HG02938 (cell line): Measurements from ENCODE around the gene PDE4D.
A peak's percentile ranks its signal among the peaks of the same experiment; 100 is the strongest.

Experiments used
- ATAC-seq: cut with Tn5 transposase; IDR thresholded peaks from one replicate; pipeline ENCODE4 v1.9.1; 2021; ENCODE audit warnings: mild to moderate bottlenecking, moderate library complexity; ENCODE audit not compliant: unreplicated experiment

The PDE4D gene

DNA sequence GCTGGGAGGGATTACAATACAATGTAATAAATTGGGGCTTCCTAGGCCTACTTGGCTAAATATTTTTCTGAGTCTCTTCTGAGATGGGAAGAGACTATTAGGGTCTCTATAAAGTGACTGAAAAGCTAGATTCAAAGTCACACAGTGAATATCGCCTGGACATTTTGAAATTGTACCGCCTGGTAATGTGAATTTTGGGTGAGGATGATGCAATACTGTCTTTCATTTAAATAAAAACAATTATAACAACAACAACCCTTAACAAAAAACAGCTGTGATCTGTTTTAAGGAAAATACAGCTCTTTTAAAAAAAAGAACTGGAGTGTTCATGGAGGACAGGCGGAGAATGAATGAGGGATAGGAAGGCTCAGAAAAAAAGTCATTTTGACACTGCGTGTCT lies 695.6 kb downstream of the PDE4D start:
- ATAC-seq, result no peak

DNA sequence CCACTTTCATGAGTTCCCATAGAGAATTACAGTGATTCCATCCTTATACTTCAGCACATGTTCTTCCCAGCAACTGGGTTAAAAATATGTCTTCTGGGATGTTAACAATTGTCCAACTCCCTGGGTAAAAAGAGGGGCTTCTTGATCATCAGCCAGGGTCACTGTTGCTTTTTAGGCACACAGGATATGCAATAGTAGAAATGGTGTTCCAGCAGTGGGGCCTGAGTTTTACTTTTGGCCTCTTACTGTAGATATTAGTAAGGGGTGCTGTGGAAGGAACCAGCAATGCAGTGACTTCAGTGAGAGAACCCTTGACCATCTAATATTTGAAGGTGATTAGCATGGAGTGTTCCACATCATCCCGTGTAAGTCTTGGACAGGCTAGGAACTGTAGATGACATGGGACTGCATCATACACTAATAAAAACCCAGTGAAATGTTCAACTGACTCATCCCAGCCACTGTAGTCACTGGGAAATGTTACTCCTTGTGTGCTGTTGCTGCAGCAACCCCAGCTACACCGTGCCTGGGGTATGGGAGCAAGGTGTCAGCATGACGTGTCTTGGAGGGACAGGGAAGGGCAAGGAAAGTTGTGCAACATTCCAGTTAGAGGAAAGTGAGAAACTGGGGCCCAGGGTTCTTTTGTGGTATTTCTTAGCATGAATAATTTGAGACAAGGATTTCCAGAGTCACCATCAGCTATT lies 699.8 kb downstream of the PDE4D start:
- ATAC-seq, result no peak

DNA sequence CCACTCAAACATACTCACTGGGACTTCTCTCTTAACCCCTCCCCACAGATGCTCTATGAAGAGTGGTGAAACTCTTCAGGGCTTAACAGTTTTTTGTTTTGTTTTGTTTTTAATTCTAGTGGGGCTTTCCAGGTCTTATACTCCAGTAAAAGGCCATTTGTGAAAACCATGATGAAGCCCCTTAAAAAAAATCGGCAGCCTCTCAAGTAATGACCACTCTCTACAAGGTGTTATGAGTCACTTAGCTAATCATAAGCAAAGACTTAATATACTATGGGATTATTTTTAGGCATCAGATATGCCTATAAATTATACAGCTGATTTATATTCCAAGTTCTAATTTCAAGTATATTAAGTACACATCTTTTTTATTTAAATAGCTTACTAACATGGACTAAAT lies 702.8 kb downstream of the PDE4D start:
- ATAC-seq, result no peak

DNA sequence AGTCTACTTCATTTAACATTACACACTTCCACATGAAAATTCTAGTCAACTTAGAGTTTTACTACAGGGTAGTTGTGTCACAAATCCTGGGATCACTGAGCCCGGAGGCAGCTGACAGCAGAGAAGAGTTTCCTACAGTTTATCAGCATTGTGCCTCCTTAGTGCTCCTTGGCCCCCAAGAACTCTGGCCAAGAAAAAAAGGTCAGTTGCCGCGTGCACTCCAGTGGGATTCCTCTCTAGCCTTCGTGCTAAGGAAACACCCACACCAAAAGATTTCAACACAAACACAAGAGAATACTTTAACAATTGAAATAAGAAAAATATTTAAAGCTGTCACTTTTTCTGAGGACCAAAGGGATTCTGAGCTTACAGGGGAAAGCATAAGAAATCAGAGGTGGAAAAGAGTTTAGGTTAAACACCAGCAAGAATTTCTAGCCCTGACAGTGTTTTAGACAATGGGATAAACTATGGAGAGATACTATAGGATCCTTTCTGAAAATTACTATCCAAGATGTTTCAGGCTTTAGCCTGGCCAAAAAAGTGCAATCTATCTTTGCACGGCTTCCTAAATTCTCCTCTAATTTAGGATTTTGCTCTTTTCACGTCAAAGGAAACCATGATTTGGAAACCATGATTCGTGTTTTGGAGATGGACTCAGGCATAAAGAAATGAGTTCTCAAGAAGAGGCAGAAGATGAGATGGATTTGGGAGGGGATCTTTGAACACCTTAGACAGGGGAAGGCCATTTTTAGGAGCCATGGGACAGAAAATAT lies 703.9 kb downstream of the PDE4D start:
- no peak for ATAC-seq

DNA sequence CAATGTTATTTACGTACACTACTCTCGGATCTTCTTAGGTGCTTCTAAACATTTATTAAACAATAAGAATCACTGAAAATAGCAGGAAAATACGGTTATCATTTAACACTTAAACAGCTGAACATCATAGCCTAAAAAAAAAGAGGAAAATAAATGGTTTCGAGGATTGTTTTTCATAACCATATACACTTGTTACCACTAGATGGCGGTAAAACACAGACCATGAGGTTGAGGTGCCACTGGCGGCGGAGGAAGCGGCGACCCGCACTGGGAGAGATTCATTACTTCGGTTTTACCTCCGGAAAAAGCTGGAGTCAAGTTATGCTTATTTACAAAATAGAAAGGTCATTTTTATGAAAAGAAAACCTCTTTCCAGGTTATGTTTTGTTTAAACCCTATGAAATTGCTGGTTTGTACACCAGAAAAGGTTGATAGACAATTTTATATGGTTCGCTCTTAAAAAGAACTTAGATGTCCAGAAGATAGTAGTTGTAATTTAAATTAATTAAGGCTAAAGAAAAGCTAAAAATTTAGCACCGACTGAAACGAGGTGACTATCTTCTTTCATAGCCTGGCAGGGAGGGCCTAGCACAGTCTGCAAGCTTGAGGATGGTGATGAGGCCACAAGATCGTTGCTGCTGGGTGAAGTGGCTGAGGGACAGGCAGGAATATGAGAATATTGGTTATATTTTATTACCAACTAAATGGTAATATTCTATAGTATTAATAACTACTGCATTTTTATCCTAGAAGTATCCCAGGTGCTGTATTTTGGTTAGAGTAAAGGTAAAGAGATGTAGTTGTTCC lies 704.9 kb downstream of the PDE4D start:
- ATAC-seq, result peak; percentile 59

DNA sequence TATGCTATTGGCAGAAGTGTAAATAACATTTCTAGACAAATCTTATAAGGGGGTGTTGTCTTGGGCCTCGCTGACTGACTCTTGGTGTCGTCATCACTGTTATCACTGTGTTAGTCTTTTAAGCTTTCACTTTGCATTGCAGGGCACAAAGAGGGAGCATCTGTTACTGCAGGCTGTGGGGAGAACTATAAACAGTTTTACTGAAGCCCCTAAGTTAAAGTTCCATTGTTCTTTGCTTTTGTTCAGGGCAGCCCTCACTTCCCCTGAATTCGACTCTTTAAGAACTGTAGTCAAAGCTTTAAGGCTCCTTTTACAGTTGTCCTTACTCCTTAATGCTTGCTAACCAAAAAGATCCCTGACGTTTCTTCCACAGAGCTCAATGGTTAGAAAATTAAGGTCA lies 705.7 kb downstream of the PDE4D start:
- no peak for ATAC-seq

DNA sequence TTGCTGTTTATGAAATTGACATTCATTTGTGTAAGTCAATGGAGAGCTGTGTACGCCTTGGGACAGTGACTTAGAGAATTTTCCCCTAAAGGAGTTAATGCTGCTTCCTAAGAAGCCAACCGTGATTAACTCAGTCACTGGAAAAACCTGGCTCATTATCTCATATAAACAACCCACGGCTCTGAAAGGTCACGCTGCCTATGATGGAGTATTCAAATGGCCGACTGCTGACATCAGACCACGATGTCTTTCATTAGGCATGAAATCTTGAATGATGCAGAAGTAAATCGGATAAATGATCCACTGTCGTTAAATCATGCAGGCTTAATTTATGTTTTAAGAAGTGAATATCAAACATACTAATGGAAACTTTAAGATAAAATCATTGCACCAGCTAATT lies 706.9 kb downstream of the PDE4D start:
- no peak for ATAC-seq

DNA sequence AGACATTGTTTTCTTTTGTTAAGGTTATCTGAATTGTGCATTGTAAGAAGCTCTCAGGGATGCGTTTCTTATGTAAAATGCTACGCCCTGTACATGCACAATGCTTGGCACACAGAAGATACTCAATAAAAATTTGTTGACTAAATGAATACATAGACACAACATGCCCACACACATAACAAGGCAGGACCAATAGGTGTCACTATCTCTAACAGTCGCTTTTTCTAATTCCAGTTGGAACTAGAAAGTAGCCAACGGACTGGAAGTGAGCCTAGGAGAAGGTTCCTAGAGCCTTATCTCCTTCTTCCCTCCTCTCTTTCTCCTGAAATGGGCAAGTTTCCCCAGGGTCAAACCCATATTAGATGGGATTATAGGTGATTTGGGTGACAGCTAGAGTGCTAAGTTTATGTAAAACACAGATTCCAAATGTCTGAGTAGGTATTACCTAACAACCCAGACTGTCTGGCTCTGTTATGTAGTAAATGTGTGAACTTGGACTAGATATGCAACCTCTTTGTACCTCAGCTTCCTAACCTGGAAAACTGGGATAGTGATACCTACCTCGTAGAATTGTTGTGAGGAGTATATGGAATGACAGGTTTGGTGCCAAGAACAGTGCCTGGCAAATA lies 707.7 kb downstream of the PDE4D start:
- ATAC-seq, result no peak

DNA sequence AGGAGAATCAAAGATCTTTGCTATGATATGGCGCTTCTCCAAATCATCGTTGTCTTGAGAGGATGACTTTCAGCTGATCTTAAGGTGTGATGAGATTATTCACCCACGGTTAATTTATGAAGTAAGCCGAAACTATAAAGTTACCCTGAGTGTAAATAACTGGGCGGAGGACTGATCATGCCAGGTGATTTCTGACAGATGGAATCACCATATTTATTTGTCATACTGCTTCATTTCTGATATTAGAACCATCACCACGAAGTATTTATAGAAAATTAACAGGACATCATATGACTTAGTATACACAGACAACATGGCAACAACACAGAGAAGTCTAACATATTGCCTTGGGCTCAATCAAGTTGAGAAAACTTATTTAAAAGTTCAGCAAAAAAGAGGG lies 708.8 kb downstream of the PDE4D start:
- ATAC-seq, result no peak

DNA sequence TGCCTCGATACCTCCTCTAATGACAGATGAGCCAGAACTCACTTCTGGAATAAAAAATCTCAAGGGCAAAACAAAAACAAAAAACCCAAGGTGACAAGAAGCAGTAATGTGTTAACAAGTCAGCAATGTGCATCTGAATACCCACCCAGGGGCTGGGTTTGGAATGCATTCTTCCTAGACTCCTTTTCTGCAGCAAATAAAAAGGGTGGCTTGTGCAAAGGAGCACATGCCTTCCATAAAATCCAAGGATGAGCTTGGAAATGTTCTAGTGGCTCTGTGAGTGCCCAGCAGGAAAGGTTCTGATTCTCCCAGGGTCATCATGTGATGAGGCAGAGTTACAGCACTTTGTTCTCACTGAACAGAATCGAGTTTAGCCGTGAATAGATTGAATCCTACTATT lies 710.8 kb downstream of the PDE4D start:
- ATAC-seq, result no peak

DNA sequence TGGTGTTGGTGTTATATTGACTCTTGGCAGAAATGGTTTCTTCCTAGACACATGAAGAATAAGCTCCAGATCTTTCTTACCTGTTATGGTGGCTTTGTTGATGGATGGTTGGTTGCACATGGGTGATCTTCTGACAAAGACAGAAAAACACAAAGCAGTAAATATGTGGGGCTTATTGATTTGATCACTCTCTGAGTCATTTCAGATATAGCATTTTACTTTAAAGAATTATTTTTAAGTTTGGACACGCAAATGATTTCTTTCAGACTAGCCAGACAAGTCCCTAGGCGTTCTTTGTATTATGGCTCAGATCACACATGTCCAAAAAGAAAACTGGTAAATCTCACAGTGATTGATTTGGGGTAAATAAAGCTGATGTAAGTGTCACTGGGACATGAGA lies 713.0 kb downstream of the PDE4D start:
- peak; percentile 85 for ATAC-seq

DNA sequence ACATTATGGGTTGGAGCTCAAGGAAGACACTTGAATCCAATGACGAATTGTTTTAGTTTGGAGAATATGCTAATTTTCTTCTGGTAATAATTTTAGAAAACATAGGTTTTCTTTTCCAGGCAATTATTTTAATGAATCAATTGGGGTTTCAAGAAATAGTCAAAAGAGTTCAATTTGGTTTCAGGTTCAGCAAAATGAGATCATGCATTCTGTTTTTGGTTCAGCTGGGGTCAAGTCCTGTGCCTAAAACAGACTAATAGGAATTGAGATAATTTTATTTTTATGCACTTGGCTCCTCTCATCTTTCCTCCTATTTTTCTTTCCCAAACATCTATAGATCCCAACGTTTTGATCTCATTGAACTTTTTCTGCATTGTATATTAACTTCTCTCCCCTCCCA lies 713.8 kb downstream of the PDE4D start:
- ATAC-seq, result no peak

DNA sequence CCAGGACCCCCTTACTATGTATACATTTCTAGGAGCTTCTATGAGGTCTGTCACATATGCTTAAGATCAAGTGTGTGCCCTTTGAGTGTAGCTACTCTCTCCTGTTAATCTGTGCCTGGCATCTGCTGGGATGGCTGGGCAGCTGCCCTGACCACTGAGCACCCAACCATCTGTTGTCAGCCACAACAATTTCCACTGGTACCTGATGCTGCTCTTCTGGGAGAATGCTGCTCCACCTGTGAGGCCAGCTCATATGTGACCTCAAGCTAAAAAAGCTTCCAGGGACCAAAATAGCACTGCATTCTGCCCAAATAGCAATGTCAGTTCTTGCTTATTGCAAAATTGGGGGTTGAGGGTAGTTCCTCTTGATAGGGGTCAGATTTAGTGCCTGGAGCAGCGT lies 715.0 kb downstream of the PDE4D start:
- no peak for ATAC-seq

DNA sequence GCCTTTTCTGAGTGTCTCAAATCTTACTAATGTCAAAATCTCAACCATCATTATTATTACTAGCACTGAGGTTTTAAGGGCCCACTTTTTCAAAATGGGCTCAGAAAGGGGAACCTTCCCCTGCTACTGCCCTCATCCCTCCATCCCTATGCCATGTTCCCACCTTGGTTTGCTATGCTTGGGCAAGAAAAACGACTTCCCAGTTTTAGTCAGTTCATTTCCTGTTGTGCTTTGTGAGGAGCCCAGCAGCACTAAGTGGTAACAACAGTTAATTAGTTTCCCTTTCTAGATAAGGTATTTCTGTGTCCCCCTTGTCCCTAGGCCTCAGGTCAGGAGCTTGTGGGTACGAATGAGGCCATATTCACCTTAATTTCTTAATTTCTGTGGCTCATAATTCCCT lies 715.5 kb downstream of the PDE4D start:
- no peak for ATAC-seq

DNA sequence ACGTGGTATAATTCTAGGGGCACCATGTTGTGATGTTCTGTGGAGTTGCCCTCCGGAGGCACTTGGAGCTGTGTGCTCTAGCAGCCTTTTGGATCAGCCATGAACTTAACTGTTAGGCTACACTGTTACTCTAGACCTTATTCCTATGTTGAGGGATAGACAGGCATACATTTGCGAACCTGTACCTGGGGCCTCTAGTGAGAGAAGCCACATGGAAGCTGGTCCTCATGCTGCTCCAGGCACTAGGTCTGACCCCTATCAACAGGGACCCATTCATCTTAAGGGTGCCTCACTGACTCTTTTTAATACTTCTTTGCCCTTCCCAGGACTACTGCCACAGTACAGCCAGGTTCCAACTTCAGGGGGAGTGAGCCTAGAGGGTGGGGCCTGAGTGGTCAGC lies 715.9 kb downstream of the PDE4D start:
- ATAC-seq, result no peak

DNA sequence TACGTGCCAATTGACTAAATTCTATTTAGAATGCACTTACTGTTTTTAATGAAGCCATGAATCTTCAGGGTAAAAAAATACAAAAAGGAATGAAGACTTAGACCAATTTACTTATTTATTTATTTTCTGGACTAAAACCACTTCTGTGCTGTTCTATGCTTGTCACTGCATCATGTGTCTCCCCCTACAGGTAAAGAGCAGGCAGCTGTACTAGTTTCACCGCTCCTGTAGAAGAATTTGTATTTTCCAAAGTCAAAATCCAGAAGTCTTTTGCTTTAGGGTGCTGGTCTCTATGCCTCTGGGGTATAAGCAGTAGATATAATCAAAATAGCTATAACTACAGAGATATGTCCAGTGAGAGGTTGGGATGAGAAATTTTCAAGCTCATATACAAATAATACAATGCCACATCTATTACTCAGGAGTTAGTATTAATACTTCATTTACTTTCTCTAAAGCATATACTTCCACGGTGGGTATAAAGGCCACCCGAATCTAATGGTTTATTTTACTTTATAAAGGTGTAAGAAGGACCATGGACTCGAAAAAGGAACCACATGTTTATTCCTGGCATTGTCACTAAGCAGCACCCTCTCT lies 719.2 kb downstream of the PDE4D start:
- peak; percentile 50 for ATAC-seq

DNA sequence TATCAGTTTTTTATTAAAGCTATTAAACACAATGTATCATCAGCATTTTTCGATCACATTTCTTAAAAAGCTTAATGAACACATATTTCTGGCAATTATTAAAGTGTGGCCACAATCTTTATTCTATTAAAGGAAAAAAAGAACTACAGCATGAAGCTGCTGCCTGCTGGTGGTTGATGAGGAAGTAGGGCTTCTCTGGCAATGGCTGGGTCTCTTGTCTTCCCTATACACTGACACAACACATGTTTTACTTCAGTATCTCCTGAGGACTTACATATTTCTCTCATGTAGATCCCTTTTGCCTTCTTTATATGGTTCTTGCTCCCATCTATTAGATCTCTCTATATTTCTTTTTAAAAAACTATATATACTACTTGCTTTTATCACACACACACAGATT lies 719.9 kb downstream of the PDE4D start:
- ATAC-seq, result no peak

DNA sequence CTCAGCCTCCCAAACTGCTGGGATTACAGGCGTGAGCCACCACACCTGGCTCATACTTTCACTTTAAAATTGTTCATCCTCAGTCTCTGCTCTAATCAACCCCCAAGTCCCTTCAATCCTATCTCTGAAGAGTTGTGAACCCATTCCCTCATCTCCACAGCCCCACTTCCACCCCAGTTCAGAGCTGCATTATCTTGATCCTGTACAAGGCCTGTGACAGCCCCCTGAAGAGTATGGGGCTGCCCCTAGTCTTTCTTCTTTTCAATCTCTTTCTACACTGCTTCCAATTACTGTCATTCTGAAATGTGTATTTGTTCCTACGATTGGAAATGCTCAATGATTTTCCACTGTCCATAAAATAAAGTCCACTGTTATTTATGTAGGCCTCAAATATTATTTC lies 722.4 kb downstream of the PDE4D start:
- no peak for ATAC-seq

DNA sequence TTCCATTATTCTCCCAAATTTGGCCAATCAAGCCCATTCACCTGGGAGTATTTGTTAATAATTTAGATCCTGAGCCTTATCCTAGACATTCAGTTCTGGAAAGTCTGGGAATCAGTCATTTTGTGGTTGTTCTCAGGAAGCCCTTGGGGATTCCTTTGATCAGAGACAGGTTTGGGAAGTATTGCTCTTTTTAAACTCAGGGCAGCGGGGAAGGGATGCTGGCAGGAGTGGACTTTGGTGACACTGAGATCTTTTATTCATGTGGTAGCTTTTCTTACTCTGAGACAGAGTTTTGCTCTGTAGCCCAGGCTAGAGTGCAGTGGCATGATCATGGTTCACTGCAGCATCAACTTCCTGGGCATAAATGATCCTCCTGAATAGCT lies 723.8 kb downstream of the PDE4D start:
- ATAC-seq, result no peak

DNA sequence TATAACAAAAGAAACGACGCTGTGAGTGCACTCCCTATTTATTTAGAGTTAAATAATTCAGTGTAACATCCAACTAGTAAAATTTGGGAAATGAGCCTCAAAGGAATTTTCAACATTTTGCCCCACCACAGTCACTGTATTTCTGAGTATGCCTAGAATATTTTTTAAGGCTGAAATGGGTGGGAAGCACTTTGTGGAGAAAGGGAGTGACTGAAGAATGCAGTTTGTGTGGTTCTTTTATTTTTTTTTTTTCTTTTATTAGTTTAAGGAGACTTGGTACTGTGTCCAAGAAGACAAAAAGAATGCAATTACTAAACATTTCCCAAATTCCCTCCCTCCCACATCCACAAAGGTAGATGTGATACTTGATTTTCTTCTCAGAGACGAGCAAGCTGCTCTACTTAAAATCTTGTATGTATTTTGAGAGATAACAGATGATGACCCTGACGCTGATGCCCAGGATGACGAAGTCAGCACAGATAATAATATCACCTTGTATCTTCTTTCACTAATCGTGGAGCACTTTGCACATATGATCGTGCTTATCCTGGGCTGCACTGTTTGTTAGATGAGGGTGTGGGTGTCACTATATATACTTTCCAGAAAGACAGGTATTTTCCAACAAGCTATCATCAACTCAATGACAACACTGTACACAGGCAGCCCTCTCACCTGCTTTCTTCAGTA lies 724.3 kb downstream of the PDE4D start:
- no peak for ATAC-seq
